Bronchial epithelial cell (primary cell): ENCODE data around the gene CLK4. TPM values are rescaled to one million over a fixed set of nuclear protein-coding genes. Genes with fewer than 3 reads are reported as not detected.

Source experiments
- DNase-seq: peaks from one replicate; pipeline ENCODE4 v3.0.0-alpha.2; 2010; ENCODE audit warnings: low read depth
- FAIRE-seq: peaks from 2 replicates; lab custom pipeline; 2011; peaks lifted over from hg19 to GRCh38; lab: Jason Lieb, UNC
- H3K27me3 ChIP-seq: 2 replicates; pipeline ENCODE4 v1.5.1; 2011; ENCODE audit warnings: low read length; ENCODE audit not compliant: control insufficient read depth, insufficient read depth
- H3K36me3 ChIP-seq: 2 replicates; pipeline ENCODE4 v1.5.1; 2011; ENCODE audit warnings: low read length; ENCODE audit not compliant: control insufficient read depth, insufficient read depth
- H3K4me3 ChIP-seq: 2 replicates; pipeline ENCODE4 v1.5.1; 2011; ENCODE audit warnings: mild to moderate bottlenecking, low read depth, low read length, control low read depth
- total RNA-seq: library from RNA; depleted of rRNA; stranded (reverse); fragments of >200 nt; gene quantifications from 2 replicates; pipeline ENCODE4 v1.2.1, GENCODE V29; 2014
- TF ChIP-seq, protein P1 (sequence below): IDR thresholded peaks from 2 replicates; pipeline ENCODE4 v1.5.1; 2011; ENCODE audit warnings: mild to moderate bottlenecking, moderate library complexity, low read length, control low read depth, inconsistent platforms; ENCODE audit not compliant: insufficient read depth, severe bottlenecking

The CLK4 gene
- total RNA-seq, 1 donor from 2014 or later: 17.4 TPM

DNA sequence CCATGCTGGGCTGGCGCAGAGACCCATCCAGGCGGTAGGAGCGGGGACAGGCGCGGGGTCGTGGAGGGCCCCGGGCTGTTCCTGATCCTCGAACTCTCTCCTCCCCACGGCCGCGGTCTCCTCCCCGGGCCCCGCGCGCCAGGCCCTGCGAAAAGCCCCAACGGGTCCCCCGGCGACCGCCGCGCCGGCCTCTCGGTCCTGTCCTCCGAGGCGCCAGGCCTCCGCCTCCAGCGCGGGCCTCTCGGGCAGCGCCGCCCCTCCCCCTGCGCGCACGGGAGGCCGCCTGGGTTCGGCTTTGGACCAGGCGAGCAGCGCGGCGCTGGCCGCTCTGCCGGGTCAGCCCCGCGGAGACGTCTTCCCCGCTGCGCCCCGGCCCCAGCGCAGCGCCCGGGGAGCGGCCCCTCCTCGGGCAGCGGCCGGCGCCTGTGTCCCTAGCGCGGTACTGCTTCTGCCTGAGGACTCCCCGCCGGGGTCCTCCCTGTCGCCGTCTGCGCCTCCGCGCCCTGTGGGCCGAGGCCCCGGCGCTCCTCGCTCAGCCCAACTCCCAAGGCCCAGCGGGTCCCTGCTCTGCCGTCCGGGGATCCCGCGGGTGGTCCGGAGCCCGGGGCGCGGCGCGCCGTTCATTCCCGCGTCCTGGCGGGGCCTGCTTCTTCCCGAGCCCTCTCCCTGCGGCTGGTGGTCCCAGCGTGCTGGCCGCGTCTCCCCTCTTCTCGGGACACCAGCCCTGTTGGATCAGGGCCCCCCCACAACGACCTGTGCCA lies 50.1 kb downstream of the CLK4 start:
- DNase-seq (no peak), FAIRE-seq (no peak)
- Histone ChIP-seq H3K36me3 (no peaks in the 10 kb centered on the region), H3K4me3 (no peak overlapping the region), H3K27me3 (peaks cover 6% of the 10 kb centered on the region)
- TF ChIP-seq, protein P1, sequence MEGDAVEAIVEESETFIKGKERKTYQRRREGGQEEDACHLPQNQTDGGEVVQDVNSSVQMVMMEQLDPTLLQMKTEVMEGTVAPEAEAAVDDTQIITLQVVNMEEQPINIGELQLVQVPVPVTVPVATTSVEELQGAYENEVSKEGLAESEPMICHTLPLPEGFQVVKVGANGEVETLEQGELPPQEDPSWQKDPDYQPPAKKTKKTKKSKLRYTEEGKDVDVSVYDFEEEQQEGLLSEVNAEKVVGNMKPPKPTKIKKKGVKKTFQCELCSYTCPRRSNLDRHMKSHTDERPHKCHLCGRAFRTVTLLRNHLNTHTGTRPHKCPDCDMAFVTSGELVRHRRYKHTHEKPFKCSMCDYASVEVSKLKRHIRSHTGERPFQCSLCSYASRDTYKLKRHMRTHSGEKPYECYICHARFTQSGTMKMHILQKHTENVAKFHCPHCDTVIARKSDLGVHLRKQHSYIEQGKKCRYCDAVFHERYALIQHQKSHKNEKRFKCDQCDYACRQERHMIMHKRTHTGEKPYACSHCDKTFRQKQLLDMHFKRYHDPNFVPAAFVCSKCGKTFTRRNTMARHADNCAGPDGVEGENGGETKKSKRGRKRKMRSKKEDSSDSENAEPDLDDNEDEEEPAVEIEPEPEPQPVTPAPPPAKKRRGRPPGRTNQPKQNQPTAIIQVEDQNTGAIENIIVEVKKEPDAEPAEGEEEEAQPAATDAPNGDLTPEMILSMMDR: no peak

DNA sequence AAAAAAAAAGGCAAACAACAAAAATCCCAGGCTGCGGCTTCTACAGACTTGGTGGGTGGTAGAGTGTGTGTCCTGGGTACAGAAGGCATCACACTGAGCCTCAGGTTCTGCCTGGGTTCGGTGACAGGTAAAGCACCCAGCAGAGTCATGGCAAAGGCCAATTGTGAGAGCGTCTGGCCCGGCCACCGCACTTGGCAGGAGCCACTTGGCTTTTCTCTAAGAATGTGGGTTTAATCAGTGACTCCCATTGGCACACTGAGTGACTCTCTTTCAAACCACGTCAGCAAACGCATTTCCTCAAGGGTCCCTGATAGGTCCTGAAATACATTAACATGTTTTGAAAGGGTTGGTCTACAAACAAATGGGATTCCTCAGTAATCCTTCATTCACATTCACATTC lies 53.6 kb downstream of the CLK4 start:
- TF ChIP-seq, protein P1: no peak
- FAIRE-seq (no peak), DNase-seq (no peak)
- no peak overlapping the region for H3K4me3 ChIP-seq
- H3K36me3 ChIP-seq: no peaks in the 10 kb centered on the region
- H3K27me3 ChIP-seq: peaks cover 6% of the 10 kb centered on the region

GRCh38 chr5:178572617-178573016 lies 54.2 kb downstream of the CLK4 start:
- no peaks in the 10 kb centered on the region for H3K36me3 ChIP-seq
- H3K27me3 ChIP-seq: peaks cover 6% of the 10 kb centered on the region
- no peak overlapping the region for H3K4me3 ChIP-seq
- TF ChIP-seq, protein P1: no peak
- FAIRE-seq (no peak), DNase-seq (no peak)

GRCh38 chr5:178569485-178569884 lies 57.4 kb downstream of the CLK4 start:
- DNase-seq: peak; percentile 14
- Histone ChIP-seq H3K27me3 (no peaks in the 10 kb centered on the region), H3K36me3 (no peaks in the 10 kb centered on the region), H3K4me3 (no peak overlapping the region)
- TF ChIP-seq, protein P1: no peak
- FAIRE-seq: no peak

GRCh38 chr5:178564811-178565550 lies 61.9 kb downstream of the CLK4 start:
- H3K36me3 ChIP-seq: no peaks in the 10 kb centered on the region
- H3K27me3 ChIP-seq: no peaks in the 10 kb centered on the region
- no peak overlapping the region for H3K4me3 ChIP-seq
- DNase-seq (no peak), FAIRE-seq (no peak)
- TF ChIP-seq, protein P1: no peak
